HG03097 (cell line): Measurements from ENCODE around the gene C1orf167.
"Not testable (repeated sequence)": the region's sequence is repeated elsewhere in the genome, so short reads cannot be mapped to it uniquely, and the experiment has no call there.

Experiments used
- ATAC-seq: cut with Tn5 transposase; IDR thresholded peaks from one replicate; pipeline ENCODE4 v1.9.1; 2021; ENCODE audit not compliant: unreplicated experiment, low FRiP score

C1orf167 gene

GRCh38 chr1:11799896-11800295 is 37.9 kb downstream of the C1orf167 start:
- ATAC-seq: no peak

GRCh38 chr1:11800391-11800755 is 38.4 kb downstream of the C1orf167 start:
- no peak for ATAC-seq

GRCh38 chr1:11800756-11801433 is 38.9 kb downstream of the C1orf167 start:
- no peak for ATAC-seq

GRCh38 chr1:11802616-11802972 is 40.6 kb downstream of the C1orf167 start:
- no peak for ATAC-seq

- ATAC-seq: no peak
Measured at GRCh38 chr1:11802973-11803885, 41.2 kb downstream of the C1orf167 start.

GRCh38 chr1:11803924-11804665 is 42.1 kb downstream of the C1orf167 start:
- ATAC-seq: not testable (repeated sequence)

GRCh38 chr1:11804666-11805421 is 42.9 kb downstream of the C1orf167 start:
- no peak for ATAC-seq

GRCh38 chr1:11805422-11806306 is 43.7 kb downstream of the C1orf167 start, which contains the start of the genes CLCN6 and MTHFR:
Gene CLCN6 (plus strand): TSS chr1:11806191. CDS start chr1:11806263, 72 bp downstream.
Gene MTHFR (minus strand): TSS chr1:11805964. CDS start chr1:11803116, 2,848 bp downstream.
- ATAC-seq: peak; percentile 79

GRCh38 chr1:11806307-11806936 is 44.4 kb downstream of the C1orf167 start:
- ATAC-seq: peak; percentile 27

GRCh38 chr1:11807133-11807532 is 45.1 kb downstream of the C1orf167 start:
- no peak for ATAC-seq

- ATAC-seq: no peak
Measured at GRCh38 chr1:11813021-11813420, 51.0 kb downstream of the C1orf167 start.

GRCh38 chr1:11817192-11817591 is 55.2 kb downstream of the C1orf167 start:
- ATAC-seq: no peak

- no peak for ATAC-seq
Measured at GRCh38 chr1:11822091-11822490, 60.1 kb downstream of the C1orf167 start.

- no peak for ATAC-seq
Measured at GRCh38 chr1:11823366-11824137, 61.6 kb downstream of the C1orf167 start.

- no peak for ATAC-seq
Measured at GRCh38 chr1:11825131-11825530, 63.1 kb downstream of the C1orf167 start.

- ATAC-seq: no peak
Measured at GRCh38 chr1:11826946-11827345, 65.0 kb downstream of the C1orf167 start.

GRCh38 chr1:11828511-11828910 is 66.5 kb downstream of the C1orf167 start:
- no peak for ATAC-seq
